Omental fat pad (tissue), 4 donors: Measurements from ENCODE around the gene COPS2. TPM values are rescaled to one million over a fixed set of nuclear protein-coding genes. Genes with fewer than 3 reads are reported as not detected.
"Not testable (repeated sequence)": the region's sequence is repeated elsewhere in the genome, so short reads cannot be mapped to it uniquely, and the experiment has no call there.

Experiments
- ATAC-seq: fragments of 150-250 bp; one replicate; pipeline ENCODE4 v1.9.1; 2016; ENCODE audit warnings: mild to moderate bottlenecking, moderate library complexity; ENCODE audit not compliant: low FRiP score
- DNase-seq: peaks from one replicate; pipeline ENCODE4 v3.0.0-alpha.2; 2019; ENCODE audit warnings: low spot score
- CTCF ChIP-seq, 3 donors: fragments of 450-650 bp; IDR thresholded peaks; one replicate each; pipeline ENCODE4 v1.5.1; 2016 to 2017; ENCODE audit warnings: antibody characterized with exemption in 3 of 3, mild to moderate bottlenecking in 3 of 3, moderate library complexity in 2 of 3
- small RNA-seq: library from RNA; depleted of rRNA; stranded (forward); fragments of <200 nt; gene quantifications from one replicate; pipeline ENCODE3, GENCODE V24; 2016
- total RNA-seq, 4 donors: library from RNA; depleted of rRNA; stranded (reverse); fragments of >200 nt; gene quantifications; one replicate each; pipeline ENCODE4 v1.1.0, GENCODE V29; 2016

The COPS2 gene
- total RNA-seq, 4 donors from 2014 or later = 58.8 to 70.5 (median 60.4) TPM

- ATAC-seq = no peak
- no peak for TF ChIP-seq CTCF (IDR thresholded peaks at IDR 0.05)
- no peak for DNase-seq
Observed at GRCh38 chr15:49075881-49076280, 79.5 kb downstream of the COPS2 start.

GRCh38 chr15:49074589-49075287 is 80.7 kb downstream of the COPS2 start:
- not testable (repeated sequence) for ATAC-seq, DNase-seq

Small RNA genes lying within 50 kb of the gene (small RNA-seq; reads per million reads assigned to genes)
- gene MIR4716 = not detected
- not detected for gene RF00019
- gene RN7SL307P = not detected

Other genes with a start within 250 kb of the COPS2 start
- gene SHC4, start 191.7 kb downstream of the COPS2 start, total RNA-seq = 1 to 10 TPM in 2 of 4 donors, under 1 TPM in 1, not detected in 1; 0.48 to 2.2 (median 1.2) TPM
- gene SECISBP2L, start 109.2 kb downstream of the COPS2 start, total RNA-seq = 10 to 100 TPM; 31.0 to 56.7 (median 50.0) TPM
- gene GALK2, start 14.6 kb upstream of the COPS2 start, total RNA-seq = 10 to 100 TPM; 18.6 to 35.5 (median 32.5) TPM